Neural progenitor cell (in vitro differentiated cells): ENCODE measurements around the gene EDEM1. TPM values are rescaled to one million over a fixed set of nuclear protein-coding genes. Genes with fewer than 3 reads are reported as not detected.
"Not testable (repeated sequence)": the region's sequence is repeated elsewhere in the genome, so short reads cannot be mapped to it uniquely, and the experiment has no call there.

Source experiments
- DNase-seq: peaks from one replicate; pipeline ENCODE4 v3.0.0-alpha.2; 2016; ENCODE audit warnings: low spot score
- H2AFZ ChIP-seq: fragments of 200-600 bp; sonication (generic); replicated peaks from 2 replicates; pipeline ENCODE4 v1.6.1; 2016; ENCODE audit warnings: antibody characterized with exemption
- H3F3A ChIP-seq: fragments of 200-600 bp; sonication (generic); 2 replicates; pipeline ENCODE4 v1.6.1; 2016; ENCODE audit warnings: antibody characterized with exemption, low read depth
- H3K27ac ChIP-seq: fragments of 200-600 bp; sonication (generic); 2 replicates; pipeline ENCODE4 v1.5.1; 2016; ENCODE audit warnings: mild to moderate bottlenecking
- H3K27me3 ChIP-seq: fragments of 200-600 bp; sonication (generic); 2 replicates; pipeline ENCODE4 v1.6.1; 2016; ENCODE audit warnings: mild to moderate bottlenecking, moderate library complexity
- H3K36me3 ChIP-seq: fragments of 200-600 bp; sonication (generic); 2 replicates; pipeline ENCODE4 v1.5.1; 2016
- H3K4me1 ChIP-seq: fragments of 200-600 bp; sonication (generic); 2 replicates; pipeline ENCODE4 v1.6.1; 2016; ENCODE audit warnings: mixed run types
- H3K4me2 ChIP-seq: fragments of 200-600 bp; sonication (generic); 2 replicates; pipeline ENCODE4 v1.6.1; 2016
- H3K4me3 ChIP-seq: fragments of 200-600 bp; sonication (generic); 2 replicates; pipeline ENCODE4 v1.5.1; 2016
- H3K79me2 ChIP-seq: fragments of 200-600 bp; sonication (generic); 2 replicates; pipeline ENCODE4 v1.6.1; 2016; ENCODE audit warnings: low read depth
- H3K9ac ChIP-seq: fragments of 200-600 bp; sonication (generic); 2 replicates; pipeline ENCODE4 v1.6.1; 2016
- H3K9me3 ChIP-seq: fragments of 200-600 bp; sonication (generic); 2 replicates; pipeline ENCODE4 v1.5.1; 2016; ENCODE audit warnings: low read depth
- H4K20me1 ChIP-seq: fragments of 200-600 bp; sonication (generic); 2 replicates; pipeline ENCODE4 v1.6.1; 2016; ENCODE audit warnings: low read depth
- H3K27ac Mint-ChIP-seq: 3 replicates; pipeline ENCODE4 v1.8.0; 2021; ENCODE audit warnings: mixed read lengths
- H3K27me3 Mint-ChIP-seq: 2 replicates; pipeline ENCODE4 v1.8.0; 2022; ENCODE audit warnings: low read depth, mild to moderate bottlenecking, inconsistent platforms, moderate library complexity, mixed read lengths; ENCODE audit not compliant: insufficient read depth
- H3K36me3 Mint-ChIP-seq: 3 replicates; pipeline ENCODE4 v1.8.0; 2021; ENCODE audit warnings: mixed read lengths
- H3K4me1 Mint-ChIP-seq: 3 replicates; pipeline ENCODE4 v1.8.0; 2021; ENCODE audit warnings: mixed read lengths
- H3K4me3 Mint-ChIP-seq: 3 replicates; pipeline ENCODE4 v1.8.0; 2021; ENCODE audit warnings: mild to moderate bottlenecking, moderate library complexity, mixed read lengths
- H3K9me3 Mint-ChIP-seq: 3 replicates; pipeline ENCODE4 v1.8.0; 2020; ENCODE audit warnings: mixed read lengths
- CTCF ChIP-seq: fragments of 200-600 bp; sonication (generic); IDR thresholded peaks from 2 replicates; pipeline ENCODE4 v1.5.1; 2017; ENCODE audit warnings: antibody characterized with exemption, mild to moderate bottlenecking
- EZH2 ChIP-seq: fragments of 200-600 bp; sonication (generic); IDR thresholded peaks from 2 replicates; pipeline ENCODE4 v1.6.1; 2017; ENCODE audit warnings: antibody characterized with exemption, mild to moderate bottlenecking, moderate library complexity
- EZH2phosphoT487 ChIP-seq: fragments of 200-600 bp; sonication (generic); IDR thresholded peaks from 2 replicates; pipeline ENCODE4 v1.6.1; 2017; ENCODE audit warnings: antibody characterized with exemption
- total RNA-seq: library from RNA; depleted of rRNA; stranded (reverse); fragments of >200 nt; gene quantifications from 2 replicates; pipeline ENCODE4 v1.2.3, GENCODE V29; 2015; ENCODE audit warnings: low replicate concordance

The EDEM1 gene
- total RNA-seq, 1 donor from 2014 or later: 11.8 TPM

- Histone ChIP-seq H3K36me3 (no peaks in the 10 kb centered on the region), H3K27me3 (no peaks in the 10 kb centered on the region), H3K79me2 (no peaks in the 10 kb centered on the region), H4K20me1 (no peaks in the 10 kb centered on the region), H3K27ac (no peak overlapping the region), H3F3A (no peaks in the 10 kb centered on the region), H2AFZ (no peak overlapping the region), H3K9me3 (no peaks in the 10 kb centered on the region), H3K4me1 (no peaks in the 10 kb centered on the region), H3K4me2 (no peak overlapping the region), H3K4me3 (no peak overlapping the region), H3K9ac (no peak overlapping the region)
- no peak for DNase-seq
- no peak for TF ChIP-seq CTCF
- TF ChIP-seq EZH2phosphoT487: no peak
- TF ChIP-seq EZH2: no peak
- Mint-ChIP-seq H3K9me3 (peaks cover 15% of the 10 kb centered on the region), H3K4me3 (no peak overlapping the region), H3K27me3 (peaks cover 2% of the 10 kb centered on the region), H3K4me1 (no peaks in the 10 kb centered on the region), H3K36me3 (no peaks in the 10 kb centered on the region), H3K27ac (no peak overlapping the region)
Observed at GRCh38 chr3:5239602-5240001, 52.1 kb downstream of the EDEM1 start.

- no peaks in the 10 kb centered on the region for H3F3A ChIP-seq
- Mint-ChIP-seq H3K27ac (no peak overlapping the region), H3K4me3 (no peak overlapping the region), H3K36me3 (no peaks in the 10 kb centered on the region), H3K9me3 (peaks cover 15% of the 10 kb centered on the region), H3K4me1 (no peaks in the 10 kb centered on the region), H3K27me3 (no peaks in the 10 kb centered on the region)
- no peaks in the 10 kb centered on the region for H3K9me3 ChIP-seq
- H3K4me1 ChIP-seq: no peaks in the 10 kb centered on the region
- H3K9ac ChIP-seq: no peak overlapping the region
- H4K20me1 ChIP-seq: no peaks in the 10 kb centered on the region
- no peak for DNase-seq
- H2AFZ ChIP-seq: no peak overlapping the region
- no peak overlapping the region for H3K4me3 ChIP-seq
- no peak overlapping the region for H3K4me2 ChIP-seq
- no peak for TF ChIP-seq EZH2phosphoT487
- TF ChIP-seq CTCF: no peak
- no peak for TF ChIP-seq EZH2
- no peaks in the 10 kb centered on the region for H3K27me3 ChIP-seq
- no peaks in the 10 kb centered on the region for H3K36me3 ChIP-seq
- H3K79me2 ChIP-seq: no peaks in the 10 kb centered on the region
- no peak overlapping the region for H3K27ac ChIP-seq
Observed at GRCh38 chr3:5240740-5241139, 53.2 kb downstream of the EDEM1 start.

GRCh38 chr3:5242785-5243184 lies 55.3 kb downstream of the EDEM1 start:
- not testable (repeated sequence) for H3K4me2 ChIP-seq, H3K4me1 Mint-ChIP-seq, H3K4me3 Mint-ChIP-seq, H4K20me1 ChIP-seq, H3K27ac Mint-ChIP-seq, H3K27ac ChIP-seq, H3K36me3 Mint-ChIP-seq, H3K27me3 Mint-ChIP-seq, H3K36me3 ChIP-seq, H2AFZ ChIP-seq, H3K9me3 ChIP-seq, H3K4me3 ChIP-seq, H3K4me1 ChIP-seq, H3F3A ChIP-seq, H3K9ac ChIP-seq, H3K79me2 ChIP-seq, DNase-seq, H3K27me3 ChIP-seq
- peaks cover 15% of the 10 kb centered on the region for H3K9me3 Mint-ChIP-seq

GRCh38 chr3:5245927-5246326 lies 58.4 kb downstream of the EDEM1 start:
- Histone ChIP-seq H3K27me3 (no peaks in the 10 kb centered on the region), H3K4me3 (no peak overlapping the region), H3K4me1 (no peaks in the 10 kb centered on the region), H3K27ac (no peak overlapping the region), H2AFZ (no peak overlapping the region), H3K9me3 (no peaks in the 10 kb centered on the region), H3F3A (no peaks in the 10 kb centered on the region), H3K4me2 (no peak overlapping the region), H4K20me1 (no peaks in the 10 kb centered on the region), H3K36me3 (no peaks in the 10 kb centered on the region), H3K79me2 (no peaks in the 10 kb centered on the region), H3K9ac (no peak overlapping the region)
- no peak for TF ChIP-seq EZH2phosphoT487
- TF ChIP-seq EZH2: no peak
- TF ChIP-seq CTCF: no peak
- H3K36me3 Mint-ChIP-seq: no peaks in the 10 kb centered on the region
- no peaks in the 10 kb centered on the region for H3K27me3 Mint-ChIP-seq
- peaks cover 15% of the 10 kb centered on the region for H3K9me3 Mint-ChIP-seq
- H3K27ac Mint-ChIP-seq: no peak overlapping the region
- no peak overlapping the region for H3K4me3 Mint-ChIP-seq
- DNase-seq: no peak
- H3K4me1 Mint-ChIP-seq: peaks cover 6% of the 10 kb centered on the region
